ENCODE data around the gene GFAP. TPM values are rescaled to one million over a fixed set of nuclear protein-coding genes. Genes with fewer than 3 reads are reported as not detected.

Gene GFAP
- total RNA-seq, 1 donor from 2014 or later: 3.7 TPM

DNA sequence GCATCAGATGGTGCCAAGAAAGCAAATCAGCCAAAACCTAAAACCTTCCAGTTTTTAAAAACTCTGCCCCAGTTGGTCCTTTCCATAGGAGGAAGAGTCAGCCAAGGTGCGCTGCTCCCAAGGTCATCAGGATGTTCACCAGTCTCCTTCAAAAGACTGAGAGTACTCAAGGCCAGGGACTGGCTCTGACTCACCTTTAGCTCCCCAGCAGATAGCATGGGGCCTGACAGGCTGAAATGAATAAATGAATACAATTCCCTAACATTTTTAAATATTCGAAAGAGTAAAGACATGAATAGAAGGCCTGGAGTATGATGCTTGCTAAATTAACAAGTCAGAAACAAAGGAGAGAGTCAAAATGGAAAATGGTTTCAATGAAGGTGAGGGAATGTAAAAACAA, 35.2 kb downstream of the GFAP start:
- ATAC-seq (no peak), DNase-seq (ENCODE audit: missing footprints) (no peak)
- intact Hi-C loops (cut with DNase I): no loop called here

DNA sequence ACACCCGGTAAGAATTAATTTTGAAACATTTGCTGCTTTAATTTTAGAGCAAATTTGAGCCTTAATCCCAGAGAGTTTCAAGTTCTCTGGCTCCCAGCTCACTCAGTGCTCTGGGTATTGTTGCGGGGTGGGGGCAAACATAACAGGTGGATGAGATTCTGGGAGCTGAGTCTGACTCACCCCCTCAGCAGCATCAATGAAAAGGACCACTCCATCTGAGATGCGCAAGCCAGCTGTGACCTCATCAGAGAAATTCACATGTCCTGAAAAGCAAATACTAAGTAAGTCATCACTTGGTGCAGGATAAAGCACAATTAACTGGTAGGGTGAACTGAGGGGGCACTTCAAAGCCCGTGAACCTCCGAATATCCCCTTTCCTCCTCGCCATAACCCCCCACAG, 35.9 kb downstream of the GFAP start:
- intact Hi-C loops (cut with DNase I): no loop called here
- DNase-seq (ENCODE audit: missing footprints): no peak
- ATAC-seq: no peak

- no peak for DNase-seq (ENCODE audit: missing footprints)
- intact Hi-C loops (cut with DNase I): loop anchor here (1.0 kb wide), 1 partner anchor 103 kb away; no protein-coding TSS in a partner anchor
- ATAC-seq: no peak
These were observed 36.6 kb downstream of the GFAP start for GRCh38 chr17:44878627-44879221.

GRCh38 chr17:44877121-44877520, 38.2 kb downstream of the GFAP start:
- ATAC-seq: no peak
- no peak for DNase-seq (ENCODE audit: missing footprints)
- intact Hi-C loops (cut with DNase I): no loop called here

DNA sequence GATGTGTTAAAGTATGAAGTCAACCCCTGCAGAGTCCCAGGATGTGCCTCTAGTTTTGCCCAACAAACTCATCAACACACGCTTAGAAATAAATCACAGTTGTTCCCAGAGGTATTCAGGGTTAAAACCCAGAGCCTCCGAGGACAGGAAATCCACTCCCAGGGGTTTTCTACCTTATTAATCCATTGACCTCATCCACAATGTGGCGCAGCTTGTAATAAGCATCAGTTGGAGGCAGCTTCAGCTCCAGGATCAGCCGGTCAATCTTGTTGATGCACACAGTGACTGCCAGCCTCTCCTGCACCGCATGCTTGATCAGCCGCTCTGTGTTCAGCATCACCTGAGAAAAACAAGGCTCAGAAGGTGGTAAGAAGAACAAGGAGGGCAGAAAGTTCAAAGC, 39.5 kb downstream of the GFAP start:
- ATAC-seq: no peak
- intact Hi-C loops (cut with DNase I): no loop called here
- DNase-seq (ENCODE audit: missing footprints): no peak

GRCh38 chr17:44872131-44872768, 43.0 kb downstream of the GFAP start:
- intact Hi-C loops (cut with DNase I): no loop called here
- no peak for DNase-seq (ENCODE audit: missing footprints)

DNA sequence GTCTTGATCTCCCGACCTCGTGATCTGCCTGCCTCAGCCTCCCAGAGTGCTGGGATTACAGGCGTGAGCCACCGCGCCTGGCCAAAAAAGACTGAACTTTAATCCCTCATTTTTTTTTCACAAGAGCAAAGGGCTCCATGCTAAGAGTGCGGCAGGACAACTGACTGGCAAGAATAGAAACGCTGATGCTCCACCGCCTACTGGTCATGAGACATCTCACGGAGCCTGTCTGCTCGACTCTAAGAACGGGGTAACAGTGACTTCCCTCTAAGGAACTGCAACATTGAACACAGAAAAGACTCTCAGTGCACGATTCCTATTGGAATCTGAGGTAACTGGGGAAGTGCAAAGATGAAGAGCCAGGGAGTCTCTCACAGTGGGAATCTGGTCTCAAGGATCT, 43.7 kb downstream of the GFAP start:
- intact Hi-C loops (cut with DNase I): no loop called here
- no peak for DNase-seq (ENCODE audit: missing footprints)
- no peak for ATAC-seq

More at GRCh38 chr17:44872131-44872768, 43.0 kb downstream of the GFAP start:
- peak; percentile 89 for ATAC-seq

- DNase-seq (ENCODE audit: missing footprints) (no peak), ATAC-seq (no peak)
- intact Hi-C loops (cut with DNase I): loop anchor here (5.0 kb wide), 1 partner anchor 36 kb away; the partner anchor contains the start of gene GJC1
These were observed 47.5 kb downstream of the GFAP start for GRCh38 chr17:44867841-44868240.

DNA sequence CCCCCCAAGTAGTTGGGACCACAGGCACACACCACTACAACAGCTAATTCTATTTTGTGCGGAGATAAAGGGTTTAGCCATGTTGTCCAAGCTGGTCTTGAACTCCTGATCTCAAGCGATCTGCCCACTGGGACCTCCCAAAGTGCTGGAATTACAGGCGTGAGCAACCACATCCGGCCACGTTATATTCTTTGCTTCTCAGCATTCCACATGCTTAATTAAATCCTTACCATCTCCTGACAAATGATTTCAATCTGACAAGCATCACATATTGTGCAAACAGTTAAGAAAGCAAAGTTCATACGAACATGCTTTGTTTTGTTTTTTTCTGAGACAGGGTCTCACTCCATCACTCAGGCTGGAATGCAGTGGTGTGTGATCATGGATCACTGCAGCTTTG, 49.4 kb downstream of the GFAP start:
- DNase-seq (ENCODE audit: missing footprints): no peak
- no peak for ATAC-seq
- intact Hi-C loops (cut with DNase I): loop anchor here (1.0 to 5.0 kb wide), 3 partner anchors 34 to 91 kb away; partner anchors contain the start of gene GJC1

- DNase-seq (ENCODE audit: missing footprints): peak; percentile 78
- ATAC-seq: peak; percentile 61
- intact Hi-C loops (cut with DNase I): loop anchor here (1.0 to 5.0 kb wide), 3 partner anchors 33 to 90 kb away; partner anchors contain the start of gene GJC1
These were observed 50.1 kb downstream of the GFAP start for GRCh38 chr17:44865231-44865660.

DNA sequence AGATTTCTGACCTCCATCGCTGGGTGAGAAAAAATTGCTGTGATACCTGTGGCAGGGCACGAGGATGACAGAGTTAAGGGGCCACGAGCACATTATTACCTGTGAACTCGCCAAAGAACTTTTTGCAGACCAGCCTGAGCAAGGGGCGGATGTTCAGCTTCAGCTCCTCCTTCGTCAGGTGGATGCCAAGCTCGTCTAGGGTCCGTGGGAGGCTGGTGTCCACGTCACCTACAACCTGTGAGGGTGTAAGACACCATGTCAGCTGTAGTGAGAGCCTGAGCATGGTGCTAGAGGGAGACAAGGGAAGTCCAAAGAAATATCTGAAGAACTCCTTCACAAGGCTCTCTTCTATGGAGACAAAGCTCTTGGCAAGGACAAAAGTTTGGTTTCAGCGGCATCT, 50.5 kb downstream of the GFAP start:
- no peak for DNase-seq (ENCODE audit: missing footprints)
- intact Hi-C loops (cut with DNase I): loop anchor here (1.0 to 5.0 kb wide), 3 partner anchors 33 to 90 kb away; partner anchors contain the start of gene GJC1
- ATAC-seq: no peak

DNA sequence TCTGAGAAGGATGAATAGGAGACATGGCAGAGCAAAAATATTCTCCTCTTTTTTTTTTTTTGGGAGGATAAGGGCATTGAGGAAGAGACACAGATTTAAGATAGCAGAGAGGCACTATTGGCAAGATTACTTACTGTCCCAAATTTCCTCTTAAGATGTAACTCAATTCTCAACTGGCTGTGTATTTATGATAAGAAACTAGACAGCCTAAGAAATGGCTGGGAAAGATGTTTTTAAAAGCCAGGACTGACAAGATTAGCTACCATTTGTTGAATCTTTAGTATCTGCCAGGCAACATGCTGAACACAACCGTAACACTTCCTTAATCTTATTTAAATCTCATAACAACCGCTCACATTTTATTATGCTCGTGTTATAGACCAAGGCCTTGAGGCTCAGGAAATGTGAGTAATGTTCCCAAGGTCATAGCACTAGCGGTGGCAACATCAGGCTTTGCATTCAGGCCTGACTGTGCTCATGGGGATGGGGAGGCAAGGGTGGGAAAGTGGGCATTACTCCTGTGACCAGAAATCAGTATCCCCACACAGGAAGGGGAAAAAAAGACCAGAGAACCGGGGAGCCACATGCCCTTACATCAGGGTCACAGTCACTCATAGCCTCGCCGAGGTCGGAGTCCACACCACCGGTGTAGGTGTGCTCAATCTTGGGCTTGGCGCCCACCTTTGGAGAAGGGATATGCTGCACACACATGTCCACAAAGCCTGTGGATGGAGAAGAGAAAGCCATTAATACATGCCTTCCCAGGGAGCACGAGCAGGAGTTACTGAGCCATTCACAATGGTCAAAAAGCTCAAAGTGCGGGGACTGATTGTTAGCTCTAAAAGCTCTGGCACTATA, 52.0 kb downstream of the GFAP start:
- DNase-seq (ENCODE audit: missing footprints) (no peak), ATAC-seq (no peak)
- intact Hi-C loops (cut with DNase I): no loop called here

DNA sequence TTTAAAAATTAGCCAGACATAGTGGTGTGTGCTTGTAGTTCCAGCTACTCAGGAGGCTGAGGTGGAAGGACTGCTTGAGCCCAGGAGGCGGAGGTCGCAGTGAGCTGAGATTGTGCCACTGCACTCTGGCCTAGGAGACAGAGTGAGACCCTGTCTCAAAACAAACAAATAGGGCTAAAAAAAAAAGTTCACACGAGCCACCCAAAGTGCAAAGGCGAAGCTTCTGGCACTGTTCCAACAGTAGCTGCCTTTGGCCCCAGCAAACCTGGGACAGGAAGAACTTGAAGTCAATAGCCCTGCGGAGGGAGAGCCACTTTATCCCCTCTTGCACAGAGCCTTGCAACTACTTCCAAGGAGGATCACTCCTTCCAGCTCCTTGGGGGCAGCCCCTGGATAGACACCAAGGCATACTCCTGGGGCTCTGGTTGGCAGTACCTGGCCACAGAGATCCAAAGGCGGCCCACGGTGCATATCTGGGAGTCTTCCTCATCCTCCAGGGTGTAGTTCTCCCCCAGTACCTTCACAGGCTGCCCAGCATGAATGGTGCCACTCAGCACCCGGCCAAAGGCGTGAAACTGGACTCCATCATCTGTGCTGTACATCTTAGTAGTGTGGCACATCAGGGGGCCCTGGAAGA, 52.9 kb downstream of the GFAP start:
- no peak for DNase-seq (ENCODE audit: missing footprints)
- intact Hi-C loops (cut with DNase I): no loop called here
- ATAC-seq: no peak

- ATAC-seq: no peak
- no peak for DNase-seq (ENCODE audit: missing footprints)
- intact Hi-C loops (cut with DNase I): no loop called here
These were observed 55.6 kb downstream of the GFAP start for GRCh38 chr17:44859701-44860100.

DNA sequence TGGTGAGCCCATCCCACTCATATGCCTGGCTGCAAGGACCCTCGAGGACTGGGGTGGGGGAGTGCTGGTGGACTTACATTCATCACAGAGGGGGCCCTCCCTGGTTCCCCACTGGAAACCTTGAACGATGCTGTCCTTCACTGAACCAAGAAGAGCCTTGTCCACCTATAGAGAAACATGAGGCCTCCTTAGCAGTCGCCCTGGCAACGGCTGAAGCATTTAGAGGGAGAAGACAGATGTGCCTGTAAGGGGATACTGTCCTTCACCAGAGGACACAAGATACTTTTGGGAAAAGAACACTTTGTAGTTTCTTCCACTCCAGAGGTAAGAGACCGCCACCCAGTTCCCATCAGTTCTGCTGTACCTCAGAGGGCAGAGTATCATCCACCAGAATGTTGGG, 61.1 kb downstream of the GFAP start:
- no peak for ATAC-seq
- intact Hi-C loops (cut with DNase I): no loop called here

More for the DNA sequence above, 61.1 kb downstream of the GFAP start:
- no peak for DNase-seq (ENCODE audit: missing footprints)

All from Right ventricle myocardium inferior (tissue), 1 donor.